ENCODE results near the gene BNIPL. TPM values are rescaled to one million over a fixed set of nuclear protein-coding genes. Genes with fewer than 3 reads are reported as not detected.

BNIPL gene
- total RNA-seq, 1 donor: under 0.01 TPM

- Histone ChIP-seq H3K9me3 (ENCODE audit: low read depth, low read length) (no peaks in the 10 kb centered on the region), H3K4me1 (ENCODE audit: insufficient read depth, low read length) (peaks cover 49% of the 10 kb centered on the region)
- TF ChIP-seq, protein P1, sequence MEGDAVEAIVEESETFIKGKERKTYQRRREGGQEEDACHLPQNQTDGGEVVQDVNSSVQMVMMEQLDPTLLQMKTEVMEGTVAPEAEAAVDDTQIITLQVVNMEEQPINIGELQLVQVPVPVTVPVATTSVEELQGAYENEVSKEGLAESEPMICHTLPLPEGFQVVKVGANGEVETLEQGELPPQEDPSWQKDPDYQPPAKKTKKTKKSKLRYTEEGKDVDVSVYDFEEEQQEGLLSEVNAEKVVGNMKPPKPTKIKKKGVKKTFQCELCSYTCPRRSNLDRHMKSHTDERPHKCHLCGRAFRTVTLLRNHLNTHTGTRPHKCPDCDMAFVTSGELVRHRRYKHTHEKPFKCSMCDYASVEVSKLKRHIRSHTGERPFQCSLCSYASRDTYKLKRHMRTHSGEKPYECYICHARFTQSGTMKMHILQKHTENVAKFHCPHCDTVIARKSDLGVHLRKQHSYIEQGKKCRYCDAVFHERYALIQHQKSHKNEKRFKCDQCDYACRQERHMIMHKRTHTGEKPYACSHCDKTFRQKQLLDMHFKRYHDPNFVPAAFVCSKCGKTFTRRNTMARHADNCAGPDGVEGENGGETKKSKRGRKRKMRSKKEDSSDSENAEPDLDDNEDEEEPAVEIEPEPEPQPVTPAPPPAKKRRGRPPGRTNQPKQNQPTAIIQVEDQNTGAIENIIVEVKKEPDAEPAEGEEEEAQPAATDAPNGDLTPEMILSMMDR (IDR thresholded peaks at IDR 0.05; ENCODE audit: extremely low read depth, low read depth, low read length): no peak
These were observed 27.2 kb upstream of the BNIPL start for GRCh38 chr1:151009206-151009587.

DNA sequence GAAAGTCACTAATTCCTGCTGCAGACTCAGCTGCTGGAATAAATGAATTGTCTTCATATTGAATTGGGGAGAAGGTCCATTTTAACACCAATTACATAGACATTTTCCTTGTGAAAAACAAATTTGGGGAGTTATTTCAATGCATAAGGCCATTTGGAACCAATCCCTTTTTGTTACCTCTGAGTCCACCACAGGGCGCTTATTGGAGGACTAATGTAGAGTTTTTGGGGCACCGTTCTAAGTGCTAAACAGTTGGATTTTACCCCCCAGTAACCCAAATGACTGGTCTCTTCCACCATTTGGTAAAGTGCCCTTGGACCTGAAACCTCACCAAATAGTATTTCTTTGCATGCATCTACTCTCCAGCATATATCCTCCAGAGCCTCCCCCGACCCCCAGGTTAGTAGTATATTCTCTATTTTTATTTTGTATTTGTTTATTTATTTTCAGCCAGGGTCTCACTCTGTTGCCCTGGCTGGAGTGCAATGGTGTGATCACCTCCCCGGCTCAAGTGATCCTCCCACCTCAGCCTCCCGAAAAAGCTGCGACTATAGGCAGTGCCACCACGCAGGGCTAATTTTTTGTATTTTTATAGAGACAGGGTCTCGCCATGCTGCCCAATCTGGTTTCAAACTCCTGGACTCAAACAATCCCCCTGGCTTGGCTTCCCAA, 26.6 kb upstream of the BNIPL start:
- no peaks in the 10 kb centered on the region for H3K9me3 ChIP-seq (ENCODE audit: low read depth, low read length)
- no peaks in the 10 kb centered on the region for H3K27me3 ChIP-seq (ENCODE audit: insufficient read depth, low read length)
- TF ChIP-seq, protein P1 (IDR thresholded peaks at IDR 0.05; ENCODE audit: extremely low read depth, low read depth, low read length): no peak
- no peaks in the 10 kb centered on the region for H4K20me1 ChIP-seq (ENCODE audit: insufficient read depth, low read length)
- H2AFZ ChIP-seq (ENCODE audit: low read length): no peak overlapping the region
- peaks cover 48% of the 10 kb centered on the region for H3K4me1 ChIP-seq (ENCODE audit: insufficient read depth, low read length)
- H3K79me2 ChIP-seq (ENCODE audit: insufficient read depth, low read length): peaks cover 26% of the 10 kb centered on the region
- peak overlapping the region; percentile 92 for H3K4me2 ChIP-seq (ENCODE audit: insufficient read depth, low read length)
- peak overlapping the region; percentile 91 for H3K27ac ChIP-seq (ENCODE audit: low read depth, low read length)
- peak overlapping the region; percentile 99 for H3K4me3 ChIP-seq (ENCODE audit: insufficient read depth, low read length)
- H3K36me3 ChIP-seq (ENCODE audit: insufficient read depth, low read length): no peaks in the 10 kb centered on the region
- no peak for DNase-seq (ENCODE audit: insufficient read length, low spot score, missing footprints)

More at GRCh38 chr1:151009206-151009587, 27.2 kb upstream of the BNIPL start:
- peak overlapping the region; percentile 99 for H2AFZ ChIP-seq (ENCODE audit: low read length)
- H3K27me3 ChIP-seq (ENCODE audit: insufficient read depth, low read length): no peaks in the 10 kb centered on the region
- peak overlapping the region; percentile 99 for H3K4me3 ChIP-seq (ENCODE audit: insufficient read depth, low read length)
- H3K4me2 ChIP-seq (ENCODE audit: insufficient read depth, low read length): peak overlapping the region; percentile 92
- H3K27ac ChIP-seq (ENCODE audit: low read depth, low read length): peak overlapping the region; percentile 91
- no peaks in the 10 kb centered on the region for H4K20me1 ChIP-seq (ENCODE audit: insufficient read depth, low read length)
- peak; percentile 82 for DNase-seq (ENCODE audit: insufficient read length, low spot score, missing footprints)
- peaks cover 30% of the 10 kb centered on the region for H3K79me2 ChIP-seq (ENCODE audit: insufficient read depth, low read length)
- H3K36me3 ChIP-seq (ENCODE audit: insufficient read depth, low read length): no peaks in the 10 kb centered on the region

- Histone ChIP-seq H2AFZ (ENCODE audit: low read length) (no peak overlapping the region), H3K4me2 (ENCODE audit: insufficient read depth, low read length) (no peak overlapping the region), H3K4me3 (ENCODE audit: insufficient read depth, low read length) (no peak overlapping the region), H3K36me3 (ENCODE audit: insufficient read depth, low read length) (no peaks in the 10 kb centered on the region), H3K9me3 (ENCODE audit: low read depth, low read length) (no peaks in the 10 kb centered on the region), H3K4me1 (ENCODE audit: insufficient read depth, low read length) (peaks cover 45% of the 10 kb centered on the region), H3K27me3 (ENCODE audit: insufficient read depth, low read length) (no peaks in the 10 kb centered on the region), H4K20me1 (ENCODE audit: insufficient read depth, low read length) (no peaks in the 10 kb centered on the region), H3K27ac (ENCODE audit: low read depth, low read length) (no peak overlapping the region), H3K79me2 (ENCODE audit: insufficient read depth, low read length) (peaks cover 24% of the 10 kb centered on the region)
- TF ChIP-seq, protein P1 (IDR thresholded peaks at IDR 0.05; ENCODE audit: extremely low read depth, low read depth, low read length): no peak
- DNase-seq (ENCODE audit: insufficient read length, low spot score, missing footprints): no peak
These were observed 26.1 kb upstream of the BNIPL start for GRCh38 chr1:151010346-151010726.

- TF ChIP-seq, protein P1 (IDR thresholded peaks at IDR 0.05; ENCODE audit: extremely low read depth, low read depth, low read length): no peak
- no peak overlapping the region for H2AFZ ChIP-seq (ENCODE audit: low read length)
- no peaks in the 10 kb centered on the region for H4K20me1 ChIP-seq (ENCODE audit: insufficient read depth, low read length)
- no peaks in the 10 kb centered on the region for H3K27me3 ChIP-seq (ENCODE audit: insufficient read depth, low read length)
- no peaks in the 10 kb centered on the region for H3K36me3 ChIP-seq (ENCODE audit: insufficient read depth, low read length)
- H3K4me2 ChIP-seq (ENCODE audit: insufficient read depth, low read length): no peak overlapping the region
- H3K79me2 ChIP-seq (ENCODE audit: insufficient read depth, low read length): peaks cover 15% of the 10 kb centered on the region
- no peak for DNase-seq (ENCODE audit: insufficient read length, low spot score, missing footprints)
- no peaks in the 10 kb centered on the region for H3K9me3 ChIP-seq (ENCODE audit: low read depth, low read length)
- H3K4me3 ChIP-seq (ENCODE audit: insufficient read depth, low read length): no peak overlapping the region
- no peak overlapping the region for H3K27ac ChIP-seq (ENCODE audit: low read depth, low read length)
- peaks cover 35% of the 10 kb centered on the region for H3K4me1 ChIP-seq (ENCODE audit: insufficient read depth, low read length)
These were observed 25.1 kb upstream of the BNIPL start for GRCh38 chr1:151011154-151011850.

All from osteoblast (primary cell).